Endothelial cell of umbilical vein (primary cell): ENCODE results near the gene ZHX3. TPM values are rescaled to one million over a fixed set of nuclear protein-coding genes. Genes with fewer than 3 reads are reported as not detected.

Experiments used
- BruUV-seq: library from RNA; stranded (reverse); fragments of 400-500 nt; replicated peaks from 2 replicates; lab custom pipeline; 2021; lab: Mats Ljungman, UMichigan
- CTCF ChIA-PET: fragments of 300-600, 350-600 bp; sonication (Branson Sonifier 250); formaldehyde crosslinking; loops from one replicate; lab custom pipeline; 2021; ENCODE audit warnings: antibody characterized with exemption, inconsistent platforms; lab: Charles Lee
- POLR2A ChIA-PET: fragments of 300-600, 350-600 bp; sonication (Branson Sonifier 250); formaldehyde crosslinking; loops from one replicate; lab custom pipeline; 2021; ENCODE audit warnings: antibody characterized with exemption, inconsistent platforms; lab: Charles Lee
- DNase-seq: peaks from one replicate; pipeline ENCODE4 v3.0.0-alpha.2; 2011; ENCODE audit warnings: low read depth, low spot score
- FAIRE-seq: peaks from 2 replicates; lab custom pipeline; 2011; peaks lifted over from hg19 to GRCh38; lab: Jason Lieb, UNC
- H2AFZ ChIP-seq: 2 replicates; pipeline ENCODE4 v1.6.0; 2012; ENCODE audit warnings: low read depth, low read length, control low read depth, inconsistent platforms
- H3K27ac ChIP-seq: 2 replicates; pipeline ENCODE4 v1.5.1; 2011; ENCODE audit warnings: low read depth, mild to moderate bottlenecking, control low read depth, low read length, moderate library complexity; ENCODE audit not compliant: insufficient read depth
- H3K27me3 ChIP-seq, 2 experiments: 2 replicates each; pipeline versions ENCODE4 v1.6.0 to v1.6.1; 2011; ENCODE audit warnings: low read length in 2 of 2, mixed read lengths in 1 of 2; ENCODE audit not compliant: control insufficient read depth in 2 of 2, insufficient read depth in 2 of 2
- H3K36me3 ChIP-seq, 2 experiments: 2 replicates in 1 of 2; 3 replicates in 1 of 2; pipeline ENCODE4 v1.5.1; 2011; ENCODE audit warnings: low read length in 2 of 2, mild to moderate bottlenecking in 1 of 2, moderate library complexity in 1 of 2; ENCODE audit not compliant: control insufficient read depth in 2 of 2, insufficient read depth in 2 of 2; ENCODE audit errors: extremely low read depth in 1 of 2
- H3K4me1 ChIP-seq: 3 replicates; pipeline ENCODE4 v1.5.1; 2011; ENCODE audit warnings: mild to moderate bottlenecking, low read length; ENCODE audit not compliant: control insufficient read depth, insufficient read depth; ENCODE audit errors: extremely low read depth
- H3K4me2 ChIP-seq: 2 replicates; pipeline ENCODE4 v1.6.1; 2011; ENCODE audit warnings: low read length, control low read depth, mixed read lengths; ENCODE audit not compliant: insufficient read depth
- H3K4me3 ChIP-seq, 3 experiments: fragments of 200-600 bp in 1 of 3; sonication (generic), shearing (Covaris generic) in 1 of 3; replicated peaks in 1 of 3; 2 replicates each; pipeline ENCODE4 v1.5.1; 2011 to 2016; ENCODE audit warnings: control low read depth in 3 of 3, low read length in 3 of 3, mild to moderate bottlenecking in 2 of 3, inconsistent platforms in 1 of 3, low read depth in 1 of 3, moderate library complexity in 1 of 3; ENCODE audit not compliant: insufficient read depth in 1 of 3
- H3K79me2 ChIP-seq: 2 replicates; pipeline ENCODE4 v1.6.0; 2012; ENCODE audit warnings: low read length, inconsistent platforms; ENCODE audit not compliant: control insufficient read depth, insufficient read depth
- H3K9ac ChIP-seq: replicated peaks from 2 replicates; pipeline ENCODE3; 2011; ENCODE audit warnings: low read length, control low read depth; ENCODE audit not compliant: insufficient read depth; ENCODE audit errors: extremely low read depth
- H3K9me1 ChIP-seq: replicated peaks from 3 replicates; pipeline ENCODE4 v1.6.0; 2011; ENCODE audit warnings: mild to moderate bottlenecking, low read length; ENCODE audit not compliant: control insufficient read depth, insufficient read depth; ENCODE audit errors: extremely low read depth
- H3K9me3 ChIP-seq: replicated peaks from 2 replicates; pipeline ENCODE4 v1.5.1; 2012; ENCODE audit warnings: low read length, inconsistent platforms; ENCODE audit not compliant: control insufficient read depth, insufficient read depth
- H4K20me1 ChIP-seq: replicated peaks from 2 replicates; pipeline ENCODE3; 2011; ENCODE audit warnings: mild to moderate bottlenecking, low read length; ENCODE audit not compliant: control insufficient read depth, insufficient read depth; ENCODE audit errors: extremely low read depth
- EZH2 ChIP-seq: IDR thresholded peaks from 2 replicates; pipeline ENCODE4 v1.6.1; 2012; ENCODE audit warnings: borderline replicate concordance, low read depth, mild to moderate bottlenecking, moderate library complexity, low read length, inconsistent platforms; ENCODE audit not compliant: severe bottlenecking
- FOS ChIP-seq: IDR thresholded peaks from 2 replicates; pipeline ENCODE4 v1.6.1; 2011; ENCODE audit warnings: mild to moderate bottlenecking, low read length, moderate library complexity, borderline replicate concordance; ENCODE audit not compliant: insufficient read depth
- GATA2 ChIP-seq: IDR thresholded peaks from 2 replicates; pipeline ENCODE4 v1.7.0; 2011; ENCODE audit warnings: low read depth, mild to moderate bottlenecking, moderate library complexity, mixed read lengths, low read length; ENCODE audit not compliant: insufficient read length, insufficient read depth
- JUN ChIP-seq: IDR thresholded peaks from 2 replicates; pipeline ENCODE4 v1.6.1; 2011; ENCODE audit warnings: borderline replicate concordance, low read depth; ENCODE audit not compliant: insufficient read length, insufficient read depth
- MYC ChIP-seq: IDR thresholded peaks from one replicate; pipeline ENCODE4 v1.6.1; 2011; ENCODE audit warnings: mild to moderate bottlenecking, low read depth, low read length
- POLR2A ChIP-seq: IDR thresholded peaks from 2 replicates; pipeline ENCODE4 v1.6.1; 2012; ENCODE audit warnings: low read depth, mild to moderate bottlenecking, control low read depth, low read length
- POLR2AphosphoS5 ChIP-seq: IDR thresholded peaks from 2 replicates; pipeline ENCODE4 v1.6.1; 2012; ENCODE audit warnings: low read depth, mild to moderate bottlenecking, control low read depth, low read length, moderate library complexity; ENCODE audit not compliant: insufficient read depth
- dilution Hi-C: fragments of 300-500 bp; cut with MboI; formaldehyde crosslinking; loops from one replicate; pipeline ENCODE4 v1.15.0; 2019; ENCODE audit warnings: low sequenced_read_pairs; ENCODE audit not compliant: extremely low pct_ligation_motif_present
- intact Hi-C: fragments of 100-400 bp; cut with micrococcal nuclease; formaldehyde crosslinking; loops from one replicate; pipeline ENCODE4 v1.10.0; 2022
- polyA plus RNA-seq, 4 experiments: library from polyadenylated mRNA; depleted of rRNA in 3 of 4; stranded (reverse) in 3 of 4; unstranded in 1 of 4; fragments of >200 nt; gene quantifications; 2 replicates each; pipeline versions ENCODE4 v1.2.1 to v1.2.3, GENCODE V29; 2011 to 2012; ENCODE audit warnings: missing spikeins in 1 of 4
- total RNA-seq: library from RNA; stranded (reverse); gene quantifications from 2 replicates; pipeline ENCODE4 v1.2.3, GENCODE V29; 2021
- TF ChIP-seq, protein P1 (sequence below): IDR thresholded peaks from 2 replicates; pipeline ENCODE4 v1.6.1; 2011; ENCODE audit not compliant: insufficient read depth, insufficient read length
- TF ChIP-seq, protein P2 (sequence below), 2 donors: IDR thresholded peaks; 1 replicate in 1 of 2; 2 replicates in 1 of 2; pipeline ENCODE4 v1.5.1; 2011; ENCODE audit warnings: low read length in 2 of 2, mild to moderate bottlenecking in 2 of 2, moderate library complexity in 2 of 2, control low read depth in 1 of 2, inconsistent platforms in 1 of 2, low read depth in 1 of 2; ENCODE audit not compliant: insufficient read depth in 1 of 2; ENCODE audit errors: extremely low read depth in 1 of 2

The ZHX3 gene
- total and polyA plus RNA-seq, 2 donors (not counting 3 experiments of a cell fraction or from before 2014, with no cell fraction given), result 7.4 to 17.8 TPM

DNA sequence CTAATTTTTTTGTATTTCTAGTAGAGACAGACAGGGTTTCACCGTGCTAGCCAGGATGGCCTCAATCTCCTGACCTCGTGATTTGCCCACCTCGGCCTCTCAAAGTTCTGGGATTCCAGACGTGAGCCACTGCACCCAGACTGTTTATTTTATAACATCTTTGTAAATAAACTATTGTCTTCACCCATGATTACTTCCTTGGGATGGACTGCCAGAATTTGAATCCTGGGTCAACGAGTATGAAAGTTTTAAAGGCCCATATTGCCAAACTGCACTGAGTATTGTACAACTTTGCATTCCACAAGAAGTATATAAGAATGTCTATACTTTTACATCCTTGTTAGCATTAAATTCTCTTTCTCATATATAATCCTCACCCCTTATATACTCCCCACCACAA is 38.6 kb downstream of the ZHX3 start:
- no peaks in the 10 kb centered on the region for H3K9me3 ChIP-seq
- FAIRE-seq (no peak), DNase-seq (no peak)
- H3K9me1 ChIP-seq, result no peaks in the 10 kb centered on the region
- H3K27me3 ChIP-seq, result no peaks in the 10 kb centered on the region
- ChIA-PET POLR2A (no interaction called here), CTCF (no interaction called here)
- no peaks in the 10 kb centered on the region for H3K36me3 ChIP-seq
- TF ChIP-seq, protein P1, sequence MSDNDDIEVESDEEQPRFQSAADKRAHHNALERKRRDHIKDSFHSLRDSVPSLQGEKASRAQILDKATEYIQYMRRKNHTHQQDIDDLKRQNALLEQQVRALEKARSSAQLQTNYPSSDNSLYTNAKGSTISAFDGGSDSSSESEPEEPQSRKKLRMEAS, result no peak
- TF ChIP-seq JUN (no peak), FOS (no peak), POLR2A (no peak), MYC (no peak), EZH2 (no peak), GATA2 (no peak), POLR2AphosphoS5 (no peak)
- TF ChIP-seq, protein P2, sequence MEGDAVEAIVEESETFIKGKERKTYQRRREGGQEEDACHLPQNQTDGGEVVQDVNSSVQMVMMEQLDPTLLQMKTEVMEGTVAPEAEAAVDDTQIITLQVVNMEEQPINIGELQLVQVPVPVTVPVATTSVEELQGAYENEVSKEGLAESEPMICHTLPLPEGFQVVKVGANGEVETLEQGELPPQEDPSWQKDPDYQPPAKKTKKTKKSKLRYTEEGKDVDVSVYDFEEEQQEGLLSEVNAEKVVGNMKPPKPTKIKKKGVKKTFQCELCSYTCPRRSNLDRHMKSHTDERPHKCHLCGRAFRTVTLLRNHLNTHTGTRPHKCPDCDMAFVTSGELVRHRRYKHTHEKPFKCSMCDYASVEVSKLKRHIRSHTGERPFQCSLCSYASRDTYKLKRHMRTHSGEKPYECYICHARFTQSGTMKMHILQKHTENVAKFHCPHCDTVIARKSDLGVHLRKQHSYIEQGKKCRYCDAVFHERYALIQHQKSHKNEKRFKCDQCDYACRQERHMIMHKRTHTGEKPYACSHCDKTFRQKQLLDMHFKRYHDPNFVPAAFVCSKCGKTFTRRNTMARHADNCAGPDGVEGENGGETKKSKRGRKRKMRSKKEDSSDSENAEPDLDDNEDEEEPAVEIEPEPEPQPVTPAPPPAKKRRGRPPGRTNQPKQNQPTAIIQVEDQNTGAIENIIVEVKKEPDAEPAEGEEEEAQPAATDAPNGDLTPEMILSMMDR (IDR thresholded peaks at IDR 0.05; ENCODE audit: extremely low read depth in 1 of 2, insufficient read depth in 1 of 2, low read depth in 1 of 2, low read length in 2 of 2), result no peak
- no peak overlapping the region for H2AFZ ChIP-seq
- H3K4me3 ChIP-seq, result no peak overlapping the region
- H3K4me1 ChIP-seq, result peaks cover 10% of the 10 kb centered on the region
- no TSS peak for BruUV-seq
- intact Hi-C loops, result no loop called here
- H3K79me2 ChIP-seq, result no peaks in the 10 kb centered on the region
- H3K4me2 ChIP-seq, result no peak overlapping the region
- dilution Hi-C loops, result no loop called here
- no peaks in the 10 kb centered on the region for H4K20me1 ChIP-seq
- H3K27ac ChIP-seq, result no peak overlapping the region
- no peak overlapping the region for H3K9ac ChIP-seq
